Ecto neural progenitor cell (in vitro differentiated cells): ENCODE measurements around the gene TUBG1.

ENCODE experiments used
- DNase-seq: peaks from one replicate; pipeline ENCODE4 v3.0.0-alpha.2; 2018; ENCODE audit warnings: low spot score

Gene TUBG1

GRCh38 chr17:42609182-42609813, at the start of gene TUBG1, which contains the start of gene RETREG3:
TSS of gene TUBG1 (plus strand) at chr17:42609683. CDS start at chr17:42609738, 55 bp downstream.
TSS of gene RETREG3 (minus strand) at chr17:42609374. CDS start at chr17:42609324, 50 bp downstream.
- peak; percentile 100 for DNase-seq

- DNase-seq: no peak
These were observed 49.2 kb upstream of the TUBG1 start for GRCh38 chr17:42560246-42560645.

GRCh38 chr17:42561897-42562387, 47.5 kb upstream of the TUBG1 start, which contains the start of gene COASY:
TSS of gene COASY (plus strand) at chr17:42562148. CDS start at chr17:42562623, 475 bp downstream.
- peak; percentile 97 for DNase-seq

- DNase-seq: no peak
These were observed 46.9 kb upstream of the TUBG1 start for GRCh38 chr17:42562388-42563142.

GRCh38 chr17:42563143-42563509, 46.4 kb upstream of the TUBG1 start:
- DNase-seq: no peak

- DNase-seq: no peak
These were observed 45.9 kb upstream of the TUBG1 start for GRCh38 chr17:42563543-42563942.

GRCh38 chr17:42563950-42564349, 45.5 kb upstream of the TUBG1 start:
- no peak for DNase-seq

- no peak for DNase-seq
These were observed 44.5 kb upstream of the TUBG1 start for GRCh38 chr17:42564815-42565522.

GRCh38 chr17:42565523-42566214, 43.8 kb upstream of the TUBG1 start:
- no peak for DNase-seq

GRCh38 chr17:42566215-42566882, 43.1 kb upstream of the TUBG1 start:
- no peak for DNase-seq

- peak; percentile 98 for DNase-seq
These were observed 42.5 kb upstream of the TUBG1 start, which contains the start of gene MLX for GRCh38 chr17:42566883-42567573. TSS of gene MLX (plus strand) at chr17:42567100. CDS start at chr17:42567125, 25 bp downstream.

- no peak for DNase-seq
These were observed 41.0 kb upstream of the TUBG1 start for GRCh38 chr17:42568341-42569111.

GRCh38 chr17:42571435-42572225, 37.9 kb upstream of the TUBG1 start:
- no peak for DNase-seq

- no peak for DNase-seq
These were observed 36.4 kb upstream of the TUBG1 start for GRCh38 chr17:42573095-42573494.

- no peak for DNase-seq
These were observed 35.0 kb upstream of the TUBG1 start for GRCh38 chr17:42574463-42574862.

- DNase-seq: no peak
These were observed 32.3 kb upstream of the TUBG1 start for GRCh38 chr17:42577140-42577531.

GRCh38 chr17:42577532-42578281, 31.8 kb upstream of the TUBG1 start, which contains the start of gene PSMC3IP:
TSS of gene PSMC3IP (minus strand) at chr17:42577729. CDS start at chr17:42577686, 43 bp downstream.
- DNase-seq: peak; percentile 99

GRCh38 chr17:42578282-42578869, 31.1 kb upstream of the TUBG1 start:
- peak; percentile 86 for DNase-seq
